GM23338 (cell line): ENCODE data around the gene IL21R.

Experiments used
- CREB1 ChIP-seq: fragments of 250-450 bp; sonication (Bioruptor Pico); IDR thresholded peaks from 2 replicates; pipeline ENCODE4 v1.5.0; 2020; ENCODE audit warnings: low read depth, mild to moderate bottlenecking, moderate library complexity
- EZH2 ChIP-seq: fragments of 200-600 bp; sonication (generic); IDR thresholded peaks from one replicate; pipeline ENCODE4 v1.8.0; 2017; ENCODE audit warnings: antibody characterized with exemption, mild to moderate bottlenecking, low read depth; ENCODE audit not compliant: unreplicated experiment
- EZH2phosphoT487 ChIP-seq: fragments of 200-600 bp; sonication (generic); IDR thresholded peaks from one replicate; pipeline ENCODE4 v1.8.1; 2018; ENCODE audit warnings: antibody characterized with exemption; ENCODE audit not compliant: unreplicated experiment
- POLR2AphosphoS5 ChIP-seq: IDR thresholded peaks from 2 replicates; pipeline ENCODE4 v1.6.1; 2016; ENCODE audit warnings: antibody characterized with exemption, low read depth
- REST ChIP-seq: IDR thresholded peaks from one replicate; pipeline ENCODE4 v1.6.1; 2018; ENCODE audit warnings: antibody characterized with exemption; ENCODE audit not compliant: unreplicated experiment
- TF ChIP-seq, protein P1 (sequence below), 2 experiments: fragments of 200-600 bp in 1 of 2; sonication (generic) in 1 of 2; conservative IDR thresholded peaks; 2 replicates each; pipeline versions ENCODE4 v1.5.1 to v1.6.1; 2016 to 2017; ENCODE audit warnings: antibody characterized with exemption in 2 of 2, low read depth in 2 of 2, mild to moderate bottlenecking in 2 of 2, moderate library complexity in 1 of 2

DNA sequence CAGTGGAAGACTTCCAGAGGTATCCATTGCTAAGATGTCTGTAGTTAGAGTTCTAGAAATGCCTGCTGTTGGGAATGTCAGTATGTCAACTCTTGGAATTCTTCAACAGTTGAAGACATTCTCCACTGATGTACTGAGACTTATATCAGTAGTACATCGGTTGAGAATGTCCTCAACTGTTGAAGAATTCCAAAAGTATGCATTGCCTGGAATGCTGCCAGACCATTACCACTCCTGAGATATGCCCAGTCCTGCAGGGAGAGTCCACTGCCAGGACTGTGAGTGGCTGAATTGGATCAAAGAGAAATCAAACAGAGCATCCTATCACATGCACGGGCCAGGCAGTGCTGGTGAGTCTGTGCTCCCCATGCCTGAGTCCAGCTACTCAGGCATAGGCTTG, 42.0 kb downstream of the IL21R start:
- no peak for TF ChIP-seq POLR2AphosphoS5
- TF ChIP-seq, protein P1, sequence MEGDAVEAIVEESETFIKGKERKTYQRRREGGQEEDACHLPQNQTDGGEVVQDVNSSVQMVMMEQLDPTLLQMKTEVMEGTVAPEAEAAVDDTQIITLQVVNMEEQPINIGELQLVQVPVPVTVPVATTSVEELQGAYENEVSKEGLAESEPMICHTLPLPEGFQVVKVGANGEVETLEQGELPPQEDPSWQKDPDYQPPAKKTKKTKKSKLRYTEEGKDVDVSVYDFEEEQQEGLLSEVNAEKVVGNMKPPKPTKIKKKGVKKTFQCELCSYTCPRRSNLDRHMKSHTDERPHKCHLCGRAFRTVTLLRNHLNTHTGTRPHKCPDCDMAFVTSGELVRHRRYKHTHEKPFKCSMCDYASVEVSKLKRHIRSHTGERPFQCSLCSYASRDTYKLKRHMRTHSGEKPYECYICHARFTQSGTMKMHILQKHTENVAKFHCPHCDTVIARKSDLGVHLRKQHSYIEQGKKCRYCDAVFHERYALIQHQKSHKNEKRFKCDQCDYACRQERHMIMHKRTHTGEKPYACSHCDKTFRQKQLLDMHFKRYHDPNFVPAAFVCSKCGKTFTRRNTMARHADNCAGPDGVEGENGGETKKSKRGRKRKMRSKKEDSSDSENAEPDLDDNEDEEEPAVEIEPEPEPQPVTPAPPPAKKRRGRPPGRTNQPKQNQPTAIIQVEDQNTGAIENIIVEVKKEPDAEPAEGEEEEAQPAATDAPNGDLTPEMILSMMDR (conservative IDR thresholded peaks at IDR 0.05; ENCODE audit: low read depth in 2 of 2): no peak
- TF ChIP-seq CREB1: no peak
- no peak for TF ChIP-seq EZH2phosphoT487
- TF ChIP-seq EZH2: no peak
- TF ChIP-seq REST: no peak
